ENCODE data around the gene LYZL1.

DNA sequence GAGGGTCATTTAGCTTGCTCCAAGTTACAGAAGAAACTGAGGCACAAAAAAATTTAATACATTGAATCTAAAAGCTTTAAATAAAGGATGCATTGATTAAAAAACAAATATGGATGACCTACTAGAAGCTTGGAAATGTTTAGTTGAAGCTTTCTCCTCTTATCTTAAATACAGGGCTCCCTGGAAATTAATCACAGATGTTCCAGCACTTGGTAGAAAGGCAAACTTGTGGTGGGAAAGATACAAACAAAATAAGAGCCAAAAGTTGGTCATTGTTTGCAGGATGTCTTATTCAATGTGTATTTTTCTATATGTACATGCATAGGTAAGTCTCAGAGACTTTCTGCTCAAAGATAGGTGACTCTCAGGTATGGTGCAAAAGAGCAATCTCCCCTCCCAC lies 40.7 kb upstream of the LYZL1 start:
- TF ChIP-seq, protein P1, sequence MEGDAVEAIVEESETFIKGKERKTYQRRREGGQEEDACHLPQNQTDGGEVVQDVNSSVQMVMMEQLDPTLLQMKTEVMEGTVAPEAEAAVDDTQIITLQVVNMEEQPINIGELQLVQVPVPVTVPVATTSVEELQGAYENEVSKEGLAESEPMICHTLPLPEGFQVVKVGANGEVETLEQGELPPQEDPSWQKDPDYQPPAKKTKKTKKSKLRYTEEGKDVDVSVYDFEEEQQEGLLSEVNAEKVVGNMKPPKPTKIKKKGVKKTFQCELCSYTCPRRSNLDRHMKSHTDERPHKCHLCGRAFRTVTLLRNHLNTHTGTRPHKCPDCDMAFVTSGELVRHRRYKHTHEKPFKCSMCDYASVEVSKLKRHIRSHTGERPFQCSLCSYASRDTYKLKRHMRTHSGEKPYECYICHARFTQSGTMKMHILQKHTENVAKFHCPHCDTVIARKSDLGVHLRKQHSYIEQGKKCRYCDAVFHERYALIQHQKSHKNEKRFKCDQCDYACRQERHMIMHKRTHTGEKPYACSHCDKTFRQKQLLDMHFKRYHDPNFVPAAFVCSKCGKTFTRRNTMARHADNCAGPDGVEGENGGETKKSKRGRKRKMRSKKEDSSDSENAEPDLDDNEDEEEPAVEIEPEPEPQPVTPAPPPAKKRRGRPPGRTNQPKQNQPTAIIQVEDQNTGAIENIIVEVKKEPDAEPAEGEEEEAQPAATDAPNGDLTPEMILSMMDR (conservative IDR thresholded peaks at IDR 0.05; ENCODE audit: low read length): no peak
- TF ChIP-seq EZH2phosphoT487 (IDR thresholded peaks at IDR 0.05; ENCODE audit: borderline replicate concordance): no peak

Data from Loucy (cell line).